Endothelial cell of umbilical vein (primary cell): ENCODE results near the gene SHISA8.

Experiments
- EZH2 ChIP-seq: IDR thresholded peaks from 2 replicates; pipeline ENCODE4 v1.6.1; 2012; ENCODE audit warnings: borderline replicate concordance, low read depth, mild to moderate bottlenecking, moderate library complexity, low read length, inconsistent platforms; ENCODE audit not compliant: severe bottlenecking
- GATA2 ChIP-seq: IDR thresholded peaks from 2 replicates; pipeline ENCODE4 v1.7.0; 2011; ENCODE audit warnings: low read depth, mild to moderate bottlenecking, moderate library complexity, mixed read lengths, low read length; ENCODE audit not compliant: insufficient read length, insufficient read depth
- POLR2A ChIP-seq: IDR thresholded peaks from 2 replicates; pipeline ENCODE4 v1.6.1; 2012; ENCODE audit warnings: low read depth, mild to moderate bottlenecking, control low read depth, low read length
- TF ChIP-seq, protein P1 (sequence below), 2 donors: IDR thresholded peaks; 1 replicate in 1 of 2; 2 replicates in 1 of 2; pipeline ENCODE4 v1.5.1; 2011; ENCODE audit warnings: low read length in 2 of 2, mild to moderate bottlenecking in 2 of 2, moderate library complexity in 2 of 2, control low read depth in 1 of 2, inconsistent platforms in 1 of 2, low read depth in 1 of 2; ENCODE audit not compliant: insufficient read depth in 1 of 2; ENCODE audit errors: extremely low read depth in 1 of 2

DNA sequence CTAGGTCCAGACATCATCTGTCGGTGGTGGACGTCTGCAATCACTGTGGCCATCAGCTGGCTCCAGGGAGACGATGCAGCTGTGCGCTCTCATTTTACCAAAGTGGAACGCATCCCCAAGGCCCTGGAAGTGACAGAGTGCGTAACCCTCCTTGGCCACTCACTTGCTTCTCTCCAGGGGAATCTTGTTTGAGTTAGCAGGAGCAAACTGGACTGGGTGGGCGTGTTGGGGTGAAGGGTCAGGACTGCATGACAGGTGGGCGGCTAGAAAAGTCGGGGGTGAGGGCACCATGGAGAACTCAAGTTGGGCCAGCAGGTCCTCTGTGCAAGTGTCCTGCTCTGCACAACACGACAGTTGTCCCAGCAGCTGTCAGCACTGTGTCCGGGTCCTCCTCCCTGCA lies 16.2 kb downstream of the SHISA8 start:
- TF ChIP-seq EZH2: no peak
- TF ChIP-seq GATA2: no peak
- TF ChIP-seq, protein P1, sequence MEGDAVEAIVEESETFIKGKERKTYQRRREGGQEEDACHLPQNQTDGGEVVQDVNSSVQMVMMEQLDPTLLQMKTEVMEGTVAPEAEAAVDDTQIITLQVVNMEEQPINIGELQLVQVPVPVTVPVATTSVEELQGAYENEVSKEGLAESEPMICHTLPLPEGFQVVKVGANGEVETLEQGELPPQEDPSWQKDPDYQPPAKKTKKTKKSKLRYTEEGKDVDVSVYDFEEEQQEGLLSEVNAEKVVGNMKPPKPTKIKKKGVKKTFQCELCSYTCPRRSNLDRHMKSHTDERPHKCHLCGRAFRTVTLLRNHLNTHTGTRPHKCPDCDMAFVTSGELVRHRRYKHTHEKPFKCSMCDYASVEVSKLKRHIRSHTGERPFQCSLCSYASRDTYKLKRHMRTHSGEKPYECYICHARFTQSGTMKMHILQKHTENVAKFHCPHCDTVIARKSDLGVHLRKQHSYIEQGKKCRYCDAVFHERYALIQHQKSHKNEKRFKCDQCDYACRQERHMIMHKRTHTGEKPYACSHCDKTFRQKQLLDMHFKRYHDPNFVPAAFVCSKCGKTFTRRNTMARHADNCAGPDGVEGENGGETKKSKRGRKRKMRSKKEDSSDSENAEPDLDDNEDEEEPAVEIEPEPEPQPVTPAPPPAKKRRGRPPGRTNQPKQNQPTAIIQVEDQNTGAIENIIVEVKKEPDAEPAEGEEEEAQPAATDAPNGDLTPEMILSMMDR (IDR thresholded peaks at IDR 0.05; ENCODE audit: extremely low read depth in 1 of 2, insufficient read depth in 1 of 2, low read depth in 1 of 2, low read length in 2 of 2): no peak
- no peak for TF ChIP-seq POLR2A
